NK-92 (cell line): ENCODE measurements around the gene SLC29A1.

Experiments used
- DNase-seq: peaks from one replicate; lab custom pipeline; 2025; ENCODE audit not compliant: unreplicated experiment; lab: John Stamatoyannopoulos, UW

Gene SLC29A1

DNA sequence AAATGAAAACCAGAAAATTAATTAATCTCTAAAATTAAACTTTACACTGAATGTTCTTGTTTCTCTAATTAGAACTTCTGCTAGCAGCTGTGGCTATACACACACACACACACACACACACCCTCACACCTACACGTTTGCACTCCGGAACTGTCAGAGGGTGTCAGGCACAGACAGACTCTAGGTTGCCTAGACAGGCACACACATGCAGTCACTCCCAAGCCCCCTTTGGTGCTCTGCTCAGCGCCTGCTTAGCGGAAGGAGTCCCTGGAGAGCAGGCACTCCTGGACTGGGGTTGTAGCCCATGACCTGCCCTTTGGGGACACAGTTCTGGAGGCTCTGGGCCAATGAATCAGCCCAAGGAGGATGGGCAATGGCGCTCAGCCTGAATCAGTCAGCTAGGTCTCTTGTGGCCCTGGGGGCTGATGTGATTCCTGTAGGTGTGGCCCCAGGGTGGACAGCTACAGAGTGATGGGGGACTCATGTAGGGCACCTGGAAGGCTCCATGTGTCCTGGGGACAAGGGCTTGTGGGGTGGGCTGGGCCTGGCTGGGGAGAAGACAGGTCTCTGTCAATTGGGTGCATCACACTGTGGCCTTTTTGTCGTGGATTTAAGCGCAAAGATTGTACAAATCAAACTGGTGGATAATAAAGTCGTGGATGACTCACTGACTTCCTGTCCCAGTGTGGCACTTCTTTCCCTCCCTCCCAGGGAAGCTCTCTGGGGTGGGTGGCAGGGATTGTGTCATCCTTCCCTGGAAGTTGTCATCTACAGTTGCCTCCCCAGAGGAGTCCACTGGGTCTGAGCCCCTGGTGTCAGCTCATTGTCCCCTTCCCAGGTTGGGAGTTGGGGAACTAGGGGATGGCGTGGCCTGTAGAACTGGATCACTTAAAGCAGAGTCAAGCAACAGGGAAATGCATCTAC lies 55.6 kb downstream of the SLC29A1 start:
- DNase-seq, result no peak
